Tibial nerve (tissue), 4 donors: ENCODE data around the gene FRYL. TPM values are rescaled to one million over a fixed set of nuclear protein-coding genes. Genes with fewer than 3 reads are reported as not detected.

Experiments
- DNase-seq, 2 donors: peaks; one replicate each; pipeline ENCODE4 v3.0.0-alpha.2; 2019; ENCODE audit warnings: low spot score in 2 of 2
- H3K27ac ChIP-seq, 4 donors: fragments of 200-600 bp; sonication (generic) in 3 of 4; one replicate each; pipeline ENCODE4 v1.5.1; 2017 to 2019; ENCODE audit warnings: mild to moderate bottlenecking in 1 of 4
- H3K27me3 ChIP-seq, 2 donors: fragments of 200-600 bp; sonication (generic) in 1 of 2; one replicate each; pipeline versions ENCODE4 v1.5.1 to v1.6.0; 2017 to 2019
- H3K36me3 ChIP-seq, 3 donors: fragments of 200-600 bp; sonication (generic); one replicate each; pipeline ENCODE4 v1.5.1; 2018 to 2019
- H3K4me1 ChIP-seq, 4 donors: fragments of 200-600 bp; sonication (generic) in 3 of 4; one replicate each; pipeline ENCODE4 v1.5.1; 2017 to 2019
- H3K4me3 ChIP-seq, 4 donors: fragments of 200-600 bp; sonication (generic) in 3 of 4; one replicate each; pipeline ENCODE4 v1.5.1; 2017 to 2019; ENCODE audit warnings: mild to moderate bottlenecking in 1 of 4, moderate library complexity in 1 of 4
- H3K9me3 ChIP-seq, 4 donors: fragments of 200-600 bp; sonication (generic) in 3 of 4; one replicate each; pipeline ENCODE4 v1.5.1; 2017 to 2019
- EP300 ChIP-seq, 2 donors: sonication (generic); formaldehyde crosslinking; IDR thresholded peaks; one replicate each; pipeline ENCODE4 v1.6.1; 2017; ENCODE audit warnings: antibody characterized with exemption in 2 of 2, mild to moderate bottlenecking in 1 of 2
- POLR2A ChIP-seq, 2 donors: fragments of 450-650 bp; IDR thresholded peaks; one replicate each; pipeline ENCODE4 v1.6.1; 2017; ENCODE audit warnings: antibody characterized with exemption in 2 of 2, mild to moderate bottlenecking in 2 of 2, moderate library complexity in 2 of 2
- WGBS, 2 donors: methylation state at CpG; one replicate each; pipeline ENCODE4 v1.1.5; 2018; 5-methylcytosine and 5-hydroxymethylcytosine counted together
- total RNA-seq, 4 donors: library from RNA; depleted of rRNA; stranded (reverse); fragments of >200 nt; gene quantifications; one replicate each; pipeline ENCODE4 v1.1.0, GENCODE V29; 2016
- TF ChIP-seq, protein P1 (sequence below), 5 experiments: fragments of 200-600 bp in 3 of 5; fragments of 450-650 bp in 2 of 5; sonication (generic) in 3 of 5; IDR thresholded peaks; one replicate each; pipeline ENCODE4 v1.5.1; 2016 to 2019; ENCODE audit warnings: antibody characterized with exemption in 5 of 5, mild to moderate bottlenecking in 3 of 5, moderate library complexity in 2 of 5

Gene FRYL
- total RNA-seq, 4 donors from 2014 or later, result 88.3 to 122 (median 99.7) TPM

DNA sequence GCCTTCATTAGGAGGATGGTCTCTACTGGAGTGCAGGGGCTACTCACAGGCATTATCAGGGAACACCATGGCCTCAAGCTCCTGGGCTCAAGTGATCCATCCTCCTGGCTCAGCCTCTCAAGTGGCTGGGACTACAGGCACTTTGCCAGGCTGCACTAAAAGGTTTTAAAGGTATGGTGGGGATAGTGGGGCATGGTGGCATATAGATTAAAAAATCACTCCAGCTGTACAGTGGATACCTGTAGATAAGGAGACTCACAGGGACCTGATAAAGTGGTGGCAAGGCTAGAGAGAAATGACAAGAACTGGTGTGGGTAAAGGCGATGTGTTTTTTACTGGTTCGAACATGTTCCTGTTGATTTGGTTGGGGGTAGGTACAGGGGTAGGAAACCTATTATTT lies 284.1 kb downstream of the FRYL start:
- peaks cover 0 to 4% (median 0%) of the 10 kb centered on the region in 4 donors for H3K4me1 ChIP-seq
- TF ChIP-seq EP300 (IDR thresholded peaks at IDR 0.05) (no peak), POLR2A (IDR thresholded peaks at IDR 0.05) (no peak)
- TF ChIP-seq, protein P1, sequence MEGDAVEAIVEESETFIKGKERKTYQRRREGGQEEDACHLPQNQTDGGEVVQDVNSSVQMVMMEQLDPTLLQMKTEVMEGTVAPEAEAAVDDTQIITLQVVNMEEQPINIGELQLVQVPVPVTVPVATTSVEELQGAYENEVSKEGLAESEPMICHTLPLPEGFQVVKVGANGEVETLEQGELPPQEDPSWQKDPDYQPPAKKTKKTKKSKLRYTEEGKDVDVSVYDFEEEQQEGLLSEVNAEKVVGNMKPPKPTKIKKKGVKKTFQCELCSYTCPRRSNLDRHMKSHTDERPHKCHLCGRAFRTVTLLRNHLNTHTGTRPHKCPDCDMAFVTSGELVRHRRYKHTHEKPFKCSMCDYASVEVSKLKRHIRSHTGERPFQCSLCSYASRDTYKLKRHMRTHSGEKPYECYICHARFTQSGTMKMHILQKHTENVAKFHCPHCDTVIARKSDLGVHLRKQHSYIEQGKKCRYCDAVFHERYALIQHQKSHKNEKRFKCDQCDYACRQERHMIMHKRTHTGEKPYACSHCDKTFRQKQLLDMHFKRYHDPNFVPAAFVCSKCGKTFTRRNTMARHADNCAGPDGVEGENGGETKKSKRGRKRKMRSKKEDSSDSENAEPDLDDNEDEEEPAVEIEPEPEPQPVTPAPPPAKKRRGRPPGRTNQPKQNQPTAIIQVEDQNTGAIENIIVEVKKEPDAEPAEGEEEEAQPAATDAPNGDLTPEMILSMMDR (IDR thresholded peaks at IDR 0.05), result no peak
- peaks cover 0 to 14% of the 10 kb centered on the region in 2 donors for H3K27me3 ChIP-seq
- WGBS, 2 donors, result 93 to 98% methylated on average over 2 of the region's 2 CpGs
- H3K36me3 ChIP-seq, result peaks cover 0 to 30% (median 0%) of the 10 kb centered on the region in 3 donors
- no peak for DNase-seq
- H3K9me3 ChIP-seq, result no peaks in the 10 kb centered on the region
- no peak overlapping the region for H3K4me3 ChIP-seq
- no peak overlapping the region for H3K27ac ChIP-seq

DNA sequence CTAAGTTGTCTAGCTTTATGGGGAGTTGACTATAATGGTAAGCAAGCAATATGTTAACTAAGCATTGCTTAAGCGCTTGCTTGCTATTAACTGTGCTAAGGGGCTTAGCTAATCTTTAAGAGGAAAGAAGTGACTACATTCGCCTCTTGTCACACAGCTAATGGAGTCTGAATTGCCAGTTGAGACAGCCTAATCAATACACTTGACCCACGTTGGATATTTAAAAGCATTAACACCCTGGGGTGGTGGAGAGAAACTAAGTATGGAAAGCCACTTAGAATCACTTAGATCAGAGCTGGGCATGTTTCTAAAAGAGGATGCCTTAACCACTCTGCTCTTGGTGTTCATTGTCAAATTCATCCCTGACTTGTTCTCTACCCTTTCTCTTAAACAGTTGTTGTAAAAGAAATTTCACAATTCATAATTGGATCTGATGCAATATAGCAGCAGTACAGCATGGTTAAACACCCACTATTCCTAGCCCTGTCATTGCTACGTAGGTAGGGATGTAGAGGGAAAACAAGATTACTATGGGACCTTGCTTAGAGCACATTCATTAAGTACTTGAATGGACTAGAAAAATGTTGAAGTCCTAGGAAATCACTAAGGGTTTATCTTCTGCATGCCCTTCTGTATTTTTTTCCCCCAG lies 286.5 kb downstream of the FRYL start:
- TF ChIP-seq EP300 (IDR thresholded peaks at IDR 0.05), result no peak
- no peak for TF ChIP-seq POLR2A (IDR thresholded peaks at IDR 0.05)
- TF ChIP-seq, protein P1 (IDR thresholded peaks at IDR 0.05), result no peak
- 77 to 81% methylated on average over 4 of the region's 4 CpGs for WGBS, 2 donors
- Histone ChIP-seq H3K4me1 (peaks cover 0 to 20% (median 3%) of the 10 kb centered on the region in 4 donors), H3K27me3 (peaks cover 0 to 38% of the 10 kb centered on the region in 2 donors), H3K36me3 (peaks cover 0 to 7% (median 0%) of the 10 kb centered on the region in 3 donors), H3K27ac (no peak overlapping the region), H3K4me3 (no peak overlapping the region), H3K9me3 (no peaks in the 10 kb centered on the region)
- DNase-seq, result no peak

DNA sequence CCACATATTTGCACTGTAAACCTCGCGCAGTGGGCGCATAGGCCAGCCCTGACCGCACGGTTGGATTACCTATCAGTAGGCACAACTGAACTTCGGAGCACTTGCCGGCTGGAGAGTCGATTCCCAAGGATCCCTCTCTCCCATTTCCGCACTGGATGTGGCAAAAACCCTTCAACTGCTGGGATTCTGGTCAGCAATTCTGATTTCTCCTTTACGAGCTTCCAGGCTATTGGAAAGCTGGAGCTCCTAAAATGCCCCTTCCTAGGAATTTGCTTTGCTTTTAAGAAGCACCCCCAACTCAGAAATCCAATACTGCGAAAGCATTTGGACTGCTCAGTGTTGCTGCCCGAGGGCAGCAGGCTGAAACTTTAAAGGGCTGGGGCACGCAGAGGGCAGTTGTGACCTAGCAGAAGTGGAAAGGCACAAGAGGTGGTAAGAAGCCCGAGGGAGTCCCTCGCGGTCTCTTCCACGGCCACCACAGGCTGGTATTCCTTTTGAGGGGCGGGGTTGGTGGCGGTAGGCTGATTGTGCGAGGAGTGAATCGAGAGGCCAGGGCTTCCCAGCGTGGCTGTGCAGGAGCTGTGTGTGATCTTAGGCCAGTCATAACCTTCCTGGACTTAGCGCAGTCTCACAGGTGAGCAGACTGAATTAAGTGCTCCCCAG lies 288.4 kb downstream of the FRYL start:
- peaks cover 0 to 20% (median 3%) of the 10 kb centered on the region in 4 donors for H3K4me1 ChIP-seq
- peaks cover 0 to 55% of the 10 kb centered on the region in 2 donors for H3K27me3 ChIP-seq
- H3K9me3 ChIP-seq, result no peaks in the 10 kb centered on the region
- H3K27ac ChIP-seq, result no peak overlapping the region
- no peaks in the 10 kb centered on the region for H3K36me3 ChIP-seq
- WGBS, 2 donors, result 56 to 67% methylated on average over 21 to 23 of the region's 23 CpGs
- H3K4me3 ChIP-seq, result no peak overlapping the region
- no peak for DNase-seq
- no peak for TF ChIP-seq POLR2A (IDR thresholded peaks at IDR 0.05)
- TF ChIP-seq EP300 (IDR thresholded peaks at IDR 0.05), result no peak
- TF ChIP-seq, protein P1 (IDR thresholded peaks at IDR 0.05), result no peak

DNA sequence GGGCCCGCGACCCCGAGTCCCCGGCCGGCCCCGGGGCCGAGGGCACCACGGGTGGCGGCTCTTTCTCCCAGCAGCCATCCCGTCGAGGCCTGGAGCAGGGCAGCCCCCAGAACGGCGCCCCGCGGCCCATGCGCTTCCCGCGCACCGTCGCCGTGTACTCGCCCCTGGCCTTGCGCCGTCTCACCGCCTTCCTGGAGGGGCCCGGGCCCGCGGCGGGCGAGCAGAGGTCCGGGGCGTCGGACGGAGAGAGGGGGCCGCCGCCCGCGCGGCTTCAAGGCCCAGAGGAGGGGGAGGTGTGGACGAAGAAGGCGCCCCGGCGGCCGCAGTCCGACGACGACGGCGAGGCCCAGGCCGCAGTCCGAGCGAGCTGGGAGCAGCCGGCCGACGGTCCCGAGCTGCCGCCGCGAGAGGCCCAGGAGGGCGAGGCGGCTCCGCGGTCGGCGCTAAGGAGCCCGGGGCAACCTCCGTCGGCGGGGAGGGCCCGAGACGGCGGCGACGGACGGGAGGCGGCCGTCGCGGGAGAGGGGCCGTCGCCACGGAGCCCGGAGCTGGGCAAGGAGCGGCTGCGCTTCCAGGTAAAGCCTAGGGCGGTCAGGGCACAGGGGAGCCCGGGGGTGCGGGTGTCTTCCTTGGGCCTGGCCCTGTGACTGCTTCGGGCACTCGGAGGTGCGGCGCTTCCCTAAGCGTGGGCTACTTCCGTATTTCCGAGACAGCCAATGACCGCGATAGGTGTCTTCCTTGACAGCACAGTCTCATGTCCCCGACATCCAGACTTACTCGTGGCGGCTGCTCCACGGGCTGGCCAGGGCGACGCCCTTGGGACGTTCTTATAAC lies 289.2 kb downstream of the FRYL start:
- WGBS, 2 donors, result 11% methylated on average over 25 to 57 of the region's 104 CpGs

More for the DNA sequence above, 289.2 kb downstream of the FRYL start:
- Histone ChIP-seq H3K36me3 (no peaks in the 10 kb centered on the region), H3K27ac (no peak overlapping the region), H3K4me1 (peaks cover 0 to 20% (median 3%) of the 10 kb centered on the region in 4 donors), H3K27me3 (peaks cover 0 to 61% of the 10 kb centered on the region in 2 donors), H3K4me3 (peak overlapping the region in 1 of 4 donors; percentile 44), H3K9me3 (no peaks in the 10 kb centered on the region)
- TF ChIP-seq, protein P1 (IDR thresholded peaks at IDR 0.05), result no peak
- no peak for TF ChIP-seq POLR2A (IDR thresholded peaks at IDR 0.05)
- no peak for TF ChIP-seq EP300 (IDR thresholded peaks at IDR 0.05)
- DNase-seq, result no peak
